PFSK-1 (cell line): ENCODE measurements around the gene TPGS2.

ENCODE experiments used
- POLR2AphosphoS5 ChIP-seq: IDR thresholded peaks from 2 replicates; pipeline ENCODE4 v1.6.1; 2012; ENCODE audit warnings: low read depth, mild to moderate bottlenecking, control low read depth, low read length, moderate library complexity
- REST ChIP-seq, 2 experiments: IDR thresholded peaks; 2 replicates each; pipeline versions ENCODE4 v1.6.1 to v1.8.0; 2011 to 2012; ENCODE audit warnings: low read depth in 2 of 2, low read length in 2 of 2, control low read depth in 1 of 2, inconsistent platforms in 1 of 2, mild to moderate bottlenecking in 1 of 2, moderate library complexity in 1 of 2; ENCODE audit not compliant: insufficient read depth in 1 of 2
- SIN3A ChIP-seq: IDR thresholded peaks from 2 replicates; pipeline ENCODE4 v1.6.1; 2012; ENCODE audit warnings: mild to moderate bottlenecking, low read length, moderate library complexity, borderline replicate concordance; ENCODE audit not compliant: insufficient read depth
- TAF1 ChIP-seq: IDR thresholded peaks from 2 replicates; pipeline ENCODE4 v1.6.1; 2012; ENCODE audit warnings: low read length, control low read depth, borderline replicate concordance; ENCODE audit not compliant: insufficient read depth

DNA sequence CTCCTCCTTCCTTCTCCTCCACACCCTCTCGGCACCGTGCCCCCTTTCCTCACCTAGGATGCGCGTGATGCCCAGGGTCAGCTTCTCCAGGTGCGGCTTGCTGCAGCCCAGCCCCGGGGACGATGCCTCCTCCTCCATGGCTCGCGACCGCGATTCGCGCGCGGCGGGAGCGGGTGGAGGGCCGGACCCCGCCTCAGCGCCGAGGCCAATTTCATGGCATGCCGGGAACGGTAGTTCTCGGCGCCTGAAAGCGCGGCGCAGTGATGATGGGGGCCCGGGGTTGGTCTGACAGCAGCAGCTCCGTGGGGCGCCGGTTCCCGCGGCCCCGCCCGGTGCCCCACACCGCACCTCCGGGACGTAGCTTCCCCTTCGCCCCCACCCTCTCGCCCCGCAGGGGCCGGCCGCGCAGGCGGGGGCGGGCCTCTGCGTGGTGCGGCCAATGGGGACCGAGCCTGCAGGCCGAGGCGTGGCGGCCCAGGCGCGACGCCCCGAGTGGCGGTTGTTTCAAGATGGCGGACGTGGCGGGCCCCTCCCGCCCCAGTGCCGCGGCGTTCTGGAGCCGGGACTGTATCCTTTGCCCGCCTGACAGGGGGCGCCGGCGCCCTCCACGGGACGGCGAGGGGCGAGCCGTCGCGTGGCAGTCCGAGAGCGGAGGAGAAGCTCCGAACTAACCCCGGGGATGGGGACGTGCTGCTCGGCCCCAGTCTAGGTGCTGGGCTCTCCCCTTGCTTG is at the start of gene TPGS2, which contains the start of gene KIAA1328:
- TF ChIP-seq REST (IDR thresholded peaks at IDR 0.05; ENCODE audit: insufficient read depth in 1 of 2, low read depth in 2 of 2, low read length in 2 of 2) (no peak), POLR2AphosphoS5 (peak; percentile 75), SIN3A (no peak), TAF1 (peak; percentile 62; the same call in 1 of the 2 replicates)
